GM12874 (cell line): Measurements from ENCODE around the gene MEIS2.

Source experiments
- CTCF ChIP-seq: IDR thresholded peaks from 2 replicates; pipeline ENCODE4 v1.5.1; 2011; ENCODE audit warnings: low read depth, mild to moderate bottlenecking, control low read depth, low read length, moderate library complexity; ENCODE audit not compliant: insufficient read depth

The MEIS2 gene

GRCh38 chr15:37028625-37029296 is 71.6 kb downstream of the MEIS2 start:
- TF ChIP-seq CTCF, result no peak

GRCh38 chr15:37020852-37021251 is 79.5 kb downstream of the MEIS2 start:
- TF ChIP-seq CTCF, result no peak

GRCh38 chr15:37019479-37020433 is 80.6 kb downstream of the MEIS2 start:
- no peak for TF ChIP-seq CTCF

GRCh38 chr15:37017031-37017625 is 83.2 kb downstream of the MEIS2 start:
- no peak for TF ChIP-seq CTCF

- TF ChIP-seq CTCF, result no peak
Measured at GRCh38 chr15:37016231-37016630, 84.1 kb downstream of the MEIS2 start.

- TF ChIP-seq CTCF, result no peak
Measured at GRCh38 chr15:37015451-37015850, 84.9 kb downstream of the MEIS2 start.

- TF ChIP-seq CTCF, result no peak
Measured at GRCh38 chr15:37015035-37015434, 85.3 kb downstream of the MEIS2 start.
